GM19463 (cell line): ENCODE measurements around the gene DOCK6.

Experiments
- ATAC-seq: cut with Tn5 transposase; IDR thresholded peaks from one replicate; pipeline ENCODE4 v1.9.1; 2021; ENCODE audit warnings: mild to moderate bottlenecking, moderate library complexity; ENCODE audit not compliant: unreplicated experiment

DOCK6 gene

DNA sequence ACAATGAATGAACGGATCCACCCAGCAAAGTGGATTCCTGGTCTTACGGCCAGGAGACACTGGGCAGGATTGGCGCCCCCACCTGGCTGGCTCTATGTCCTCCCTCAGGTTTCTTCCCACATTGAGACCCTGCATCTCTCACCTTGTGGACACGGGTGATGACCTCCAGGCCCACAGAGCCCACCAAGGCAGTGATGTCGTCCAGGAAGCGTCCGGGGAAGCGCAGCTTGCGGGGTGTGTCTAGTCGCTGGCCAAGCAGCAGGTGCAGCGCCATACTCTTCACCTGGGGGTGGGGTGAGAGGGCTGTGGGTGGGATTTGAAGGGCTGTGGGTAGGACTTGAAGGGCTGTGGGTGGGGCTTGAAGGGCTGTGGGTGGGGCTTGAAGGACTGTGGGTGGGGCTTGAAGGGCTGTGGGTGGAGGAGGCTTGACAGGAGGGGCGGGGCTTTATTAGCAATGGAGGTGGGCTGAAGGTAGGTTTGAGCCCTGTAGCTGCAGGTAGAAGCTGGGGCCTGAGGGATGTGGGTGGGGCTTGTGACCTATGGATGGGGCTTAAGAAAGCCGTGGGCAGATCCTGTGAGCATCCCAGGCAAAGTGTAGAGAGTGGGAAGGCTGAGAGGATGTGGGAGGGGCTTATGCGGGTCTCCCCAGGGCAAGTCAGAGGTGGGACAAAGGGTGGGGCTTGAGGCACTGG, 35.0 kb downstream of the DOCK6 start:
- ATAC-seq = no peak

- no peak for ATAC-seq
Observed at GRCh38 chr19:11226716-11227166, 35.6 kb downstream of the DOCK6 start.

- ATAC-seq = no peak
Observed at GRCh38 chr19:11225815-11226214, 36.5 kb downstream of the DOCK6 start.

GRCh38 chr19:11225172-11225571, 37.2 kb downstream of the DOCK6 start:
- no peak for ATAC-seq

GRCh38 chr19:11224429-11224828, 37.9 kb downstream of the DOCK6 start:
- ATAC-seq = no peak

- no peak for ATAC-seq
Observed at GRCh38 chr19:11223200-11223599, 39.1 kb downstream of the DOCK6 start.

DNA sequence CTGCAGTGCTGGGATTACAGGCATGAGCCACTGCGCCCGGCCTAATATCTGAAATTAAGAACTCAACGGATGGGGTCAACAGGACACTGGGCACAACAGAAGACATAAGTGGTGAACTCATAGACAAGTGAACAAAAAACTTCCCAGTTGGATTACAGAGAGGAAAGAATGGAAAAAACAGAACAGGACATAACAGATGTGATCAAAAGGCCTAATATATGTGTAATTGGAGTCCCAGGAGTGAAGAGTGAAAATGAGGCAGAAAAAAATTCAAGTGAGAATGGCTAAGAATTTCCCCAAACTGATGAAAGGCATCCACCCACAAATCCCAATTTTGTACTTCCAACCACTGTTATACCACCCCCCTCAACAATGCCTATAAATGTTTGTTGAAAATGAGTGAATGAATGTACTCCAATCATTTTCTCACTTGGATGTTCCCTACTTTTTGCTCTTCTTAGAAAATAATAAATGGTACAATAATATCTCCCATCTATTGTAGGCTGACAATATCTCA, 41.2 kb downstream of the DOCK6 start:
- no peak for ATAC-seq

- ATAC-seq = no peak
Observed at GRCh38 chr19:11214387-11214786, 47.9 kb downstream of the DOCK6 start.

DNA sequence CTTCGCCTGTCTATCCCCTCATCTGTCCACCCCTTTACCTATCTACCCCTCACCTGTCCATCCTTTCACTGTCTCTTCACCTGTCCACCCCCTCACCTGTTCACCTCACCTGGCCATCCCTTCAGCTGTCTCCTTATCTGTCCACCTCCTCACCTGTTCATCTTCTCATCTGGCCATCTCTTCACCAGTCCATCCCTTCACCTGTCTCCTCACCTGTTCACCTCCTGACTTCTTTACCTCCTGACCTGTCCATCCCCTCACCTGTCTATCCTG, 51.7 kb downstream of the DOCK6 start:
- ATAC-seq = no peak

GRCh38 chr19:11209839-11210655, 52.3 kb downstream of the DOCK6 start:
- no peak for ATAC-seq

DNA sequence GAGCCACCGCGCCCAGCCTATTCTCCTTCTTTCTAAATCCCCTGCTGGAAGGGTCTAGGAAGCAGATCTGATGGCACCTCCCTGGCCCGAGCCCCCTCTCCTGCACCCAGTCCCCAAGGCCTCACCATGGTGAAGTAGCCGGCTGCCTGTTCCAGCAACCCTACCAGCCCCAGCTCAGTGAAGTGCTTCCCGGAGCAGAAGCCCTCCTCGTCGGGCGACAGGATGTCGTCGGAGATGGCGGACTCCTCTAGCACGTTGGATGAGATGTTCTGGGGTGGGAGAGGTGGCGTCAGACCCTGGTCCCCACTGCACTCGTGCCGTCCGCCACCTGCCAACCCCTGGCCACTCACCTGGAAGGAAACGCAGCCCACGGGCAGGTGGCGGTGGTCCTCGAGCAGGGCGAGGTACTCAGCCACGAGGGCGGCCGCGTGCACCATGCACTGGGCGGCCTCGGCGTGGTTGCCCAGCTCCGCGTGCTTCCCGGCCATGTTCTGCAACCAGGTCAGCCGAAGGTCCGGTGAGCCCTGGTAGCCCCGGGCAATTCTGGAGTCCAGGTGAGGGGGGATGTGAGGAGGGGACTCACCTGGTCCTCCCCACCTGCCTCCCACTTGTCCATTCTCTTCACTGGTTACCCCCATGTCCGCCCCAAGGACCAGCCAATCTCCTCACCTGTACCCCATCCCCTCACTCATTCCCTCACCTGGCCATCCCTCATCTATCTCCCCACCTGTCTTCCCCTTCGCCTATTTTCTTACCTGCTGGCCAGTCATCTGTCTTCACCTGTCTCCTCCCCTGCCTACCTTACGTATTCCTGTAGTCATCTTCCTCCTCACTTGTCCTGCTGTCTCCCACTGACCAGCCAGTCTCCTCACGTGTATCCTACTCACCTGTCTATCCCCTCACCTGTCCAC, 53.5 kb downstream of the DOCK6 start:
- no peak for ATAC-seq

DNA sequence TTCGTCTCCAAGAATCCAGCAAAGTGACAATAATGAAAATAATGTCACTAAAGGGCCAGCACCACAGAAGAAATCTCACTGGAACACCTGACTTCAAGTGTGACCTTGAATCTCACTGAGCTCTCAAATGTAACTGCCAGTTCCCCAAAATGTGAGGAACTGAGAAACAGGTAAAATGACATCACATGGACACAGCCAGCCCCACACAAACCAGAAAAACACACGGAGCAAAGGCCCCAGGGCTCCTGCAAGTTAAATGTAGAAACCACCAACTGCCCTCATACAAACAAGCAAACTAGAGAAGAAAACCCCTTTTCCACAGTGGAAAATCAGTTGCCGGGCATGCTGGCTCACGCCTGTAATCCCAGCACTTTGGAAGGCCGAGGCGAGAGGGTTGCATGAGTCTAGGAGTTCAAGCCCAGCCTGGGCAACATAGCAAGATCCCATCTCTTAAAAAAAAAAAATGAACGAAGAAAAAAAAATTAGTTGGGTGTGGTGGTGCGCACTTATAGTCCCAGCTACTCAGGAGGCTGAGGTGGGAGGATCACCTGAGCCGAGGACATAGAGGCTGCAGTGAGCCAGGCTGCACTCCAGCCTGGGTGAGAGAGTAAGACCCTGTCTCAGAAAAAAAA, 56.3 kb downstream of the DOCK6 start:
- no peak for ATAC-seq

DNA sequence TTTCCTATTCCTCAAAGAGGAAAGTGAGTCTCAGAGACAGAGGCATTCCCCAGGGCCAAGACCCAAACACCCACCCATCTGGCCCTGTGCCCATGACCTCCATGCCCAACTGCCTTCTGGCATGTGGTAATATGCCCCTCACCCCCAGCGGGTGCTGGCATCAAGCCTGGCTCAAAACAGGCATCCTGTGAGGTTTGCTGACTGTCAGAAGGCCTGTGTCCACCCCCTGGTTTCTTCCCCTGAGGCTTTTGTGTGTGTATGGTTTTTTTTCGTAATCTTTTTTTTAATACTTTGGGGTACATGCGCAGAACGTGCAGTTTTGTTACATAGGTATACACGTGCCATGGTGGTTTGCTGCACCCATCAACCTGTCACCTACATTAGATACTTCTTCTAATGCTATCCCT, 57.4 kb downstream of the DOCK6 start:
- no peak for ATAC-seq

- ATAC-seq = no peak
Observed at GRCh38 chr19:11204076-11204602, 58.2 kb downstream of the DOCK6 start.

DNA sequence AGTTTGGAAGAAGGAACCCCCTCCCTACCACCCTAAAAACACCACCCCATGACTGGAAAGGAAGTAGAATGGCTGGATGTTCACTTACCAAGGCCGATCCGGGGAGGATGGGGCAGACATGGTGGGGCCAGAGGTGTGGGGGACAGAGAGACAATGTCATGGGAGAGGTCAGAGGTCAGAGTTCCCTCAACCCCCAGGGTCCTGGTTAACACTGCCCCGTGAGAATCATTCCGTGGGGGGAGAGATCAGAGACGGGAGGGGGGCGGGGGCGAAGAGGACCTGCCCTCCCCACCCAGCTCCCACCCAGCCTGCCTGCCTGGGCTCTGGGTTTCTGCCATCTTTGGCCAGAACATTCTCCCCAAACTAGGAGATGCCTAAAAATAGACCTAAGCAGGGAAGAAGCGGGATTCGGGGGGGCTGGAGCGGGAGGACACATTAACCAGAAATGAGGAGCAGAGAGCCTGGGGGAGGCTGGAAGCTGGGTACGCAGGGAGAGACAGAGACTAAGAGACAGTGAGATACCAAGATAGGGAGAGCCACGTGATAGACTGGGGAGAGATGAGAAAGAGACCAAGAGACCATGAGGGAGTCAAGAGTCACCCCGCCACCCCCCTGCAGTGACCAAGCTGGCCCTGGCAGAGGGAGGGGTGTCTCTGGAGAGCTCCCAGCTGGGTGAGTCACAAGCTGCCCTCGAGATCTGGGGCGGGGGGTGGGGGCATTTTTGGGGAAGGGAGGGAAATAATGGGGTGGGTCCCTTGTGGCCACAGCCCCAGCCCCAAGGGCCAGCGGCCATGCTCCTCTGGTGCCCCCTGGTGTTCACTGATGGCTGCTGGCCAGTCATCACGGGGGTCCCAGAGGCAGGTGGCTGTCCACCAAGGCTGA, 58.9 kb downstream of the DOCK6 start:
- no peak for ATAC-seq

DNA sequence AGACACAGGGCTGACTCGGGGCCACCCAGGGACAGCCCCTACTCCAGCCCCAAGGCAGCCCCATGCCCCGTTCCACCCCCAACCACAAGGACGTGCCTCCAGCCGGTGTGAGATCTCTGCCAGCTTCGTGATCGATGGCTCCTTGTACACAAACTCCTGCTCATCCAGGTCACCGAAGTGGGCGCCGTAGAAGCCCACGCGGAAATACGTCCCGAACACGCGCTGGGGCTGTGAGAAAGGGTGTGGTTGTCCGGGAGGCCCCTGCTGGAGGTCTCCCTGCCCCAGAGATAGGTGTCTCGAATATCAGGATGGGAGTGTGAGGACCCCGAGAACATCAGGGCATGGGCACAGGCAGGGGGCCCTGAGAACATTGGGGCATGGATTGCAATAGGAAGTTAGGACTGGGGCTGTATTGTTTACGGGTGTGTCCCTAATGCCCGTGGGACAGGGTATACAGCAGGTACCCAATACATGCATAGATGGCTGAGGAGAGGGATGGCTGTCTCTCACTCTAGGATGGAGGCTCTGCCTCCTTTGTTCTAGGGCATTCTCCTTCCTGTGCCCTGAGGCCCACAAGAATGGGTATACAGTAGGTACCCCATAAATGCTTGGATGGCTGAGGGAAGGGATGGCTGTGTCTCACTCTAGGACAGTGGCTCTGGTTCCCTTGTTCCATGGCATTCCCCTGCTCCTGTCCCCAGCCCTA, 59.7 kb downstream of the DOCK6 start:
- ATAC-seq = no peak

DNA sequence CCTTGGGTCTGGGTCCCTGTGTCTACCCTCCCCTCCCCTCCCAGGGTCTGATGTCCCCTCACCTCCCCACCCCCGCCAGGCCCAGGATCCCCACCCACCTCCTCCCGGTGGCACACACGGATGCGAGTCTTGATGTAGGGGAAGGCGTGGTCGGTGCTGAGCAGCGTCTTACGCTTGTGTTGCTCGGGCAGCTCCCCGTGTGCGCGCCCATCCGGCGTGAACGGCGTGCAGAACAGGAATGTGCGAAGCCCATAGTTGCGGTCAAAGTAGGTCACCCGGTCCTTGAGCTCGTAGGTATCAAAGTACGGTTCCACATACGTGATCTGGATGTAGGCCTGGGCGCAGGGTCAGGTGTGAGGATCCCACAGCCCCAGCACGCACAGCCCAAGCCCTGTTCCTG, 60.5 kb downstream of the DOCK6 start:
- ATAC-seq = no peak

GRCh38 chr19:11200931-11201330, 61.4 kb downstream of the DOCK6 start:
- ATAC-seq = no peak

DNA sequence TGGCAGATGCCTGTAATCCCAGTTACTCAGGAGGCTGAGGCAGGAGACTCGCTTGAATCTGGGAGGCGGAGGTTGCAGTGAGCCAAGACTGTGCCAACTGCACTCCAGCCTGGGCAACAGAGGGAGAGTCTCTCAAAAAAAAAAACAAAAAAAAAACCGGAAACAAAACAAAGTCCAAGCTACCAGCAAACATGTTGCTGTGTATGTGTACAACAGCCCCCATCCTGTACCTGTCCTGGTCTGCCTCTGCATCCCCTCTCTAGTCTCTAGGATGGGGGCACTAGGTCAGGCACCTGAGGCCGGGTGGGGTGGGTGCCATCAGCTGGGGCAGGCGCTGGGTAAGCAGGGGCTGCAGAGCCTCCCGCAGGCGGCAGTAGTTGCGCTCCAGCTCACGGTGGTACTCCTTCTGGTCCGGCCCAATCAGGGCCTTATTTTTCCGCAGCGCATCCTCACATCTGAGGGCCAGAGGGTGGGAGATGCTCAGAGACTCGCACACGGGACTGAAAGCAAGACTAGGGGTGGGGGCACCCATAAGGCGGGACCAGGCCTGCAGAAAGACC, 62.2 kb downstream of the DOCK6 start:
- no peak for ATAC-seq
